GM04504 (cell line): Measurements from ENCODE around the gene SLC35E3.

Experiments
- DNase-seq: peaks from one replicate; pipeline ENCODE4 v3.0.0-alpha.2; 2012; ENCODE audit warnings: low read depth

The SLC35E3 gene

GRCh38 chr12:68771223-68771925 is 25.4 kb downstream of the SLC35E3 start:
- no peak for DNase-seq

GRCh38 chr12:68772714-68773113 is 26.7 kb downstream of the SLC35E3 start:
- no peak for DNase-seq

GRCh38 chr12:68773582-68773981 is 27.6 kb downstream of the SLC35E3 start:
- no peak for DNase-seq

- DNase-seq = no peak
Measured at GRCh38 chr12:68775121-68775630, 29.2 kb downstream of the SLC35E3 start.

GRCh38 chr12:68776976-68777610 is 31.1 kb downstream of the SLC35E3 start:
- no peak for DNase-seq

- DNase-seq = no peak
Measured at GRCh38 chr12:68779280-68779679, 33.3 kb downstream of the SLC35E3 start.

GRCh38 chr12:68780731-68781130 is 34.8 kb downstream of the SLC35E3 start:
- DNase-seq = no peak

- no peak for DNase-seq
Measured at GRCh38 chr12:68781728-68782127, 35.8 kb downstream of the SLC35E3 start.

- DNase-seq = no peak
Measured at GRCh38 chr12:68784015-68784414, 38.0 kb downstream of the SLC35E3 start.

GRCh38 chr12:68785358-68785757 is 39.4 kb downstream of the SLC35E3 start:
- DNase-seq = no peak

GRCh38 chr12:68785823-68786222 is 39.8 kb downstream of the SLC35E3 start:
- no peak for DNase-seq

- DNase-seq = no peak
Measured at GRCh38 chr12:68786929-68787328, 41.0 kb downstream of the SLC35E3 start.

GRCh38 chr12:68788554-68789143 is 42.7 kb downstream of the SLC35E3 start:
- no peak for DNase-seq

- no peak for DNase-seq
Measured at GRCh38 chr12:68789144-68789878, 43.3 kb downstream of the SLC35E3 start.

GRCh38 chr12:68790081-68790951 is 44.3 kb downstream of the SLC35E3 start:
- DNase-seq = no peak

- no peak for DNase-seq
Measured at GRCh38 chr12:68790952-68791234, 44.9 kb downstream of the SLC35E3 start.

GRCh38 chr12:68791897-68792481 is 46.0 kb downstream of the SLC35E3 start:
- no peak for DNase-seq

- DNase-seq = no peak
Measured at GRCh38 chr12:68792952-68793351, 47.0 kb downstream of the SLC35E3 start.

- DNase-seq = no peak
Measured at GRCh38 chr12:68793436-68793835, 47.5 kb downstream of the SLC35E3 start.

GRCh38 chr12:68793975-68794652 is 48.1 kb downstream of the SLC35E3 start:
- no peak for DNase-seq
